Smooth muscle cell (in vitro differentiated cells): ENCODE results near the gene RPS23. TPM values are rescaled to one million over a fixed set of nuclear protein-coding genes. Genes with fewer than 3 reads are reported as not detected.

Experiments
- DNase-seq: peaks from one replicate; lab custom pipeline; 2025; ENCODE audit not compliant: unreplicated experiment; lab: John Stamatoyannopoulos, UW
- H2AFZ ChIP-seq: fragments of 200-600 bp; sonication (generic); 2 replicates; pipeline ENCODE4 v1.6.0; 2016; ENCODE audit warnings: antibody characterized with exemption, low read depth, mild to moderate bottlenecking
- H3F3A ChIP-seq: fragments of 200-600 bp; sonication (generic); 2 replicates; pipeline ENCODE4 v1.6.0; 2017; ENCODE audit warnings: antibody characterized with exemption, low read depth
- H3K27ac ChIP-seq: fragments of 200-600 bp; sonication (generic); 2 replicates; pipeline ENCODE4 v1.5.1; 2016; ENCODE audit warnings: low read depth, mild to moderate bottlenecking
- H3K27me3 ChIP-seq: fragments of 200-600 bp; sonication (generic); 2 replicates; pipeline ENCODE4 v1.6.1; 2016; ENCODE audit warnings: low read depth, mild to moderate bottlenecking
- H3K36me3 ChIP-seq: fragments of 200-600 bp; sonication (generic); 2 replicates; pipeline ENCODE4 v1.5.1; 2016; ENCODE audit warnings: low read depth
- H3K4me1 ChIP-seq: fragments of 200-600 bp; sonication (generic); 2 replicates; pipeline ENCODE4 v1.5.1; 2016; ENCODE audit warnings: low read depth
- H3K4me2 ChIP-seq: fragments of 200-600 bp; sonication (generic); 2 replicates; pipeline ENCODE4 v1.6.0; 2016; ENCODE audit warnings: mild to moderate bottlenecking
- H3K4me3 ChIP-seq: fragments of 200-600 bp; sonication (generic); 2 replicates; pipeline ENCODE4 v1.5.1; 2016; ENCODE audit warnings: mild to moderate bottlenecking
- H3K79me2 ChIP-seq: fragments of 200-600 bp; sonication (generic); 2 replicates; pipeline ENCODE4 v1.6.0; 2016; ENCODE audit warnings: low read depth, mild to moderate bottlenecking
- H3K9ac ChIP-seq: fragments of 200-600 bp; sonication (generic); 2 replicates; pipeline ENCODE4 v1.6.0; 2016; ENCODE audit warnings: low read depth
- H3K9me3 ChIP-seq: fragments of 200-600 bp; sonication (generic); replicated peaks from 2 replicates; pipeline ENCODE4 v1.5.1; 2016; ENCODE audit warnings: low read depth
- H4K20me1 ChIP-seq: fragments of 200-600 bp; sonication (generic); 2 replicates; pipeline ENCODE4 v1.6.0; 2016; ENCODE audit warnings: low read depth
- WGBS: methylation state at CpG from one replicate; pipeline ENCODE4 v1.1.7; 2016; ENCODE audit warnings: low lambda C conversion rate; 5-methylcytosine and 5-hydroxymethylcytosine counted together
- polyA plus RNA-seq: library from polyadenylated mRNA; unstranded; fragments of >200 nt; fragmentation: Nextera tagmentation; extraction: Ambion mirVana; gene quantifications from 2 replicates; pipeline ENCODE4 v1.2.1, GENCODE V29; 2016
- total RNA-seq: library from RNA; depleted of rRNA; stranded (reverse); fragments of >200 nt; gene quantifications from 2 replicates; pipeline ENCODE4 v1.2.3, GENCODE V29; 2014
- TF ChIP-seq, protein P1 (sequence below): fragments of 200-600 bp; sonication (generic); IDR thresholded peaks from 2 replicates; pipeline ENCODE4 v1.5.1; 2017; ENCODE audit warnings: borderline replicate concordance, mild to moderate bottlenecking, antibody characterized with exemption; ENCODE audit not compliant: insufficient read depth, poor library complexity, severe bottlenecking

The RPS23 gene
- total and polyA plus RNA-seq, 2 experiments from 2014 or later = 818 to 3,121 TPM

GRCh38 chr5:82309091-82309531 is 31.0 kb upstream of the RPS23 start:
- DNase-seq = no peak

DNA sequence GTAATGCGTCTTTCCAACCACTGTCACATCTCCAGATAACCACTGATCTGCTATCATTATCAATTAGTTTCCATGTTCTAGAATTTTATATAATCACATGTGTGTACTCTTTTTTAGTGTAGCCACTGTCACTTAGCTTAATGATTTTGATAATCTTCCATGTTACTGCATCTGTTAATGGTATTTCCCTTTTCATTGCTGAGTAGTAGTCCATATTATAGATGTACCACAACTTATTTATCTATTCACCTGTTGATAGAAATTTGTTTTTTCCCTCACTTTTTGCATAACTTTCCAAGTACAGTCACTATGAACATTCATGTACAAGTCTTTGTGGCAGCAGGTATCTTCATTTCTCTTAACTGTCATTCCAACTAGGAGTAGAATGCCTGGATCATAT is 30.3 kb upstream of the RPS23 start:
- H3K27ac ChIP-seq = peak overlapping the region; percentile 74
- H3K4me1 ChIP-seq = peaks cover 52% of the 10 kb centered on the region
- H3F3A ChIP-seq = peaks cover 19% of the 10 kb centered on the region
- H2AFZ ChIP-seq = no peak overlapping the region
- no peaks in the 10 kb centered on the region for H3K27me3 ChIP-seq
- peak overlapping the region; percentile 72 for H3K4me2 ChIP-seq
- no peak for DNase-seq
- H3K9ac ChIP-seq = no peak overlapping the region
- TF ChIP-seq, protein P1, sequence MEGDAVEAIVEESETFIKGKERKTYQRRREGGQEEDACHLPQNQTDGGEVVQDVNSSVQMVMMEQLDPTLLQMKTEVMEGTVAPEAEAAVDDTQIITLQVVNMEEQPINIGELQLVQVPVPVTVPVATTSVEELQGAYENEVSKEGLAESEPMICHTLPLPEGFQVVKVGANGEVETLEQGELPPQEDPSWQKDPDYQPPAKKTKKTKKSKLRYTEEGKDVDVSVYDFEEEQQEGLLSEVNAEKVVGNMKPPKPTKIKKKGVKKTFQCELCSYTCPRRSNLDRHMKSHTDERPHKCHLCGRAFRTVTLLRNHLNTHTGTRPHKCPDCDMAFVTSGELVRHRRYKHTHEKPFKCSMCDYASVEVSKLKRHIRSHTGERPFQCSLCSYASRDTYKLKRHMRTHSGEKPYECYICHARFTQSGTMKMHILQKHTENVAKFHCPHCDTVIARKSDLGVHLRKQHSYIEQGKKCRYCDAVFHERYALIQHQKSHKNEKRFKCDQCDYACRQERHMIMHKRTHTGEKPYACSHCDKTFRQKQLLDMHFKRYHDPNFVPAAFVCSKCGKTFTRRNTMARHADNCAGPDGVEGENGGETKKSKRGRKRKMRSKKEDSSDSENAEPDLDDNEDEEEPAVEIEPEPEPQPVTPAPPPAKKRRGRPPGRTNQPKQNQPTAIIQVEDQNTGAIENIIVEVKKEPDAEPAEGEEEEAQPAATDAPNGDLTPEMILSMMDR = no peak
- H3K4me3 ChIP-seq = no peak overlapping the region
- WGBS = 96% methylated on average over 1 of the region's 1 CpG
- H3K36me3 ChIP-seq = no peaks in the 10 kb centered on the region
- H3K9me3 ChIP-seq = no peaks in the 10 kb centered on the region
- no peaks in the 10 kb centered on the region for H4K20me1 ChIP-seq
- no peaks in the 10 kb centered on the region for H3K79me2 ChIP-seq

More at GRCh38 chr5:82309091-82309531, 31.0 kb upstream of the RPS23 start:
- no peak overlapping the region for H3K9ac ChIP-seq
- H3K9me3 ChIP-seq = no peaks in the 10 kb centered on the region
- TF ChIP-seq, protein P1 = no peak
- peak overlapping the region; percentile 72 for H3K4me2 ChIP-seq
- H3K4me3 ChIP-seq = no peak overlapping the region
- H3K27me3 ChIP-seq = no peaks in the 10 kb centered on the region
- no peak overlapping the region for H2AFZ ChIP-seq
- H3K27ac ChIP-seq = peak overlapping the region; percentile 74
- 12% methylated on average over 4 of the region's 4 CpGs for WGBS
- peaks cover 56% of the 10 kb centered on the region for H3K4me1 ChIP-seq
- H3K79me2 ChIP-seq = no peaks in the 10 kb centered on the region
- no peaks in the 10 kb centered on the region for H4K20me1 ChIP-seq
- H3K36me3 ChIP-seq = no peaks in the 10 kb centered on the region
- peaks cover 23% of the 10 kb centered on the region for H3F3A ChIP-seq

DNA sequence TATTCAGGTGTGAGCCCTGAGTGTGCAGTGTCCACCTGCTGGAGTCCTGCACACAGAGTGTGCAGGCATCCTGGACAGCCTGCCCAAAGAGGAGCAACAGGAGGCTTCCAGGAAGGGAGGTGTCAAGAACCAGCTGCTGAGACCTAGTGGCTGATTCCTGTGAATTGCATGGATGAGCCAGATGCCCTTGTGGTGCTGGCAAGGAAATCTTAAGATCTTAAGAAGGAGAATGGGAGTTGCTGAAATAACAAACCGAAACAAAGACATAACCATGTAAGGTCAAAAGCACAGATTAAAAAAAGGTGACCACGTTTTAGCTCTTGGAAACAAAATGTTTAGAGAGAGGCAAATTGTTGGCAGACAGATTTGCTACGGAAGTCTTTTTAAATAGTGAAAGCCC is 29.3 kb upstream of the RPS23 start:
- Histone ChIP-seq H3F3A (peaks cover 15% of the 10 kb centered on the region), H3K27ac (no peak overlapping the region), H3K79me2 (no peaks in the 10 kb centered on the region), H3K27me3 (no peaks in the 10 kb centered on the region), H3K9me3 (no peaks in the 10 kb centered on the region), H3K36me3 (no peaks in the 10 kb centered on the region), H4K20me1 (no peaks in the 10 kb centered on the region), H3K4me2 (peak overlapping the region; percentile 8), H3K4me1 (peaks cover 50% of the 10 kb centered on the region), H2AFZ (peak overlapping the region; percentile 23), H3K9ac (no peak overlapping the region), H3K4me3 (no peak overlapping the region)
- 42% methylated on average over 3 of the region's 3 CpGs for WGBS
- TF ChIP-seq, protein P1 = no peak
- DNase-seq = no peak

- no peak for DNase-seq
- H2AFZ ChIP-seq = no peak overlapping the region
- H3K27me3 ChIP-seq = no peaks in the 10 kb centered on the region
- TF ChIP-seq, protein P1 = no peak
- peaks cover 46% of the 10 kb centered on the region for H3K4me1 ChIP-seq
- H3K9me3 ChIP-seq = no peaks in the 10 kb centered on the region
- no peaks in the 10 kb centered on the region for H3K79me2 ChIP-seq
- H3K4me3 ChIP-seq = no peak overlapping the region
- H4K20me1 ChIP-seq = no peaks in the 10 kb centered on the region
- 42% methylated on average over 2 of the region's 2 CpGs for WGBS
- no peak overlapping the region for H3K4me2 ChIP-seq
- peaks cover 15% of the 10 kb centered on the region for H3F3A ChIP-seq
- no peaks in the 10 kb centered on the region for H3K36me3 ChIP-seq
- H3K27ac ChIP-seq = no peak overlapping the region
- no peak overlapping the region for H3K9ac ChIP-seq
These were observed 28.0 kb upstream of the RPS23 start for GRCh38 chr5:82306151-82306550.
